K562 (cell line): Measurements from ENCODE around the gene PIGB. TPM values are rescaled to one million over a fixed set of nuclear protein-coding genes. Genes with fewer than 3 reads are reported as not detected.

Source experiments
- ARID1B ChIP-seq: fragments of 450-650 bp; IDR thresholded peaks from 2 replicates; pipeline ENCODE4 v1.6.1; 2016; ENCODE audit warnings: antibody characterized with exemption, mild to moderate bottlenecking, inconsistent platforms
- CBFA2T3 ChIP-seq: fragments of 450-650 bp; IDR thresholded peaks from 2 replicates; pipeline ENCODE4 v1.6.1; 2017
- ETV1 ChIP-seq: fragments of 450-650 bp; conservative IDR thresholded peaks from 2 replicates; pipeline ENCODE4 v1.6.1; 2016; ENCODE audit warnings: missing genetic modification characterization, control low read depth, low read depth, missing compliant biosample characterization
- EWSR1 ChIP-seq: fragments of 450-650 bp; IDR thresholded peaks from 2 replicates; pipeline ENCODE4 v1.6.1; 2018; ENCODE audit warnings: borderline replicate concordance, mild to moderate bottlenecking, low read depth, moderate library complexity; ENCODE audit not compliant: partially characterized antibody
- FOXJ3 ChIP-seq: sonication (generic); formaldehyde crosslinking; IDR thresholded peaks from 2 replicates; pipeline ENCODE4 v1.4.0; 2020; ENCODE audit warnings: mild to moderate bottlenecking, missing genetic modification reagents
- MAFF ChIP-seq: IDR thresholded peaks from 2 replicates; pipeline ENCODE4 v1.6.1; 2012; ENCODE audit warnings: low read length, improper control_type of control experiment
- MITF ChIP-seq: IDR thresholded peaks from 2 replicates; pipeline ENCODE4 v1.6.1; 2014; ENCODE audit warnings: antibody characterized with exemption
- NFIC ChIP-seq: fragments of 450-650 bp; IDR thresholded peaks from 2 replicates; pipeline ENCODE4 v1.6.1; 2017; ENCODE audit warnings: mild to moderate bottlenecking, inconsistent platforms
- NR2C1 ChIP-seq, 2 experiments: fragments of 450-650 bp; IDR thresholded peaks; 2 replicates each; pipeline ENCODE4 v1.6.1; 2017; ENCODE audit warnings: mild to moderate bottlenecking in 2 of 2, antibody characterized with exemption in 1 of 2, inconsistent platforms in 1 of 2, missing compliant biosample characterization in 1 of 2, missing genetic modification characterization in 1 of 2
- PHF20 ChIP-seq: fragments of 450-650 bp; IDR thresholded peaks from 2 replicates; pipeline ENCODE4 v1.6.1; 2018; ENCODE audit not compliant: partially characterized antibody
- SMAD1 ChIP-seq: fragments of 150-350 bp; IDR thresholded peaks from 2 replicates; pipeline ENCODE4 v1.6.1; 2014; ENCODE audit warnings: low read length, low read depth; ENCODE audit not compliant: partially characterized antibody
- SNAPC5 ChIP-seq: fragments of 250-450 bp; sonication (Bioruptor Pico); IDR thresholded peaks from 2 replicates; pipeline ENCODE4 v1.8.0; 2021; ENCODE audit warnings: moderate library complexity, mild to moderate bottlenecking, inconsistent platforms
- SUPT5H ChIP-seq: fragments of 450-650 bp; IDR thresholded peaks from 2 replicates; pipeline ENCODE4 v1.6.1; 2016
- TAF9B ChIP-seq: fragments of 450-650 bp; IDR thresholded peaks from 2 replicates; pipeline ENCODE4 v1.6.1; 2018; ENCODE audit warnings: mild to moderate bottlenecking; ENCODE audit not compliant: partially characterized antibody
- TCF15 ChIP-seq: fragments of 250-450 bp; sonication (Bioruptor Pico); IDR thresholded peaks from 2 replicates; pipeline ENCODE4 v1.8.0; 2022; ENCODE audit warnings: moderate library complexity, mild to moderate bottlenecking, inconsistent platforms
- THRB ChIP-seq: fragments of 450-650 bp; formaldehyde crosslinking; conservative IDR thresholded peaks from 2 replicates; pipeline ENCODE4 v1.4.0; 2022; ENCODE audit warnings: mild to moderate bottlenecking, missing genetic modification characterization
- U2AF1 ChIP-seq: fragments of 200-400 bp; formaldehyde crosslinking; optimal IDR thresholded peaks from 2 replicates; pipeline ENCODE3; 2017; ENCODE audit warnings: mild to moderate bottlenecking, low read depth, low read length, moderate library complexity
- ZNF232 ChIP-seq: sonication (generic); formaldehyde crosslinking; IDR thresholded peaks from 2 replicates; pipeline ENCODE4 v1.8.0; 2022; ENCODE audit warnings: mild to moderate bottlenecking, missing genetic modification reagents
- polyA plus RNA-seq, 8 experiments: library from polyadenylated mRNA; depleted of rRNA in 4 of 8; stranded (reverse) in 5 of 8; unstranded in 3 of 8; fragments of >200 nt; fragmentation: Nextera tagmentation in 2 of 8; fragmentation: Illumina TruSeq in 1 of 8; extraction: Ambion mirVana in 2 of 8; extraction: Trizol in 1 of 8; gene quantifications; 2 replicates each; pipeline versions ENCODE4 v1.2.1 to v1.2.3, GENCODE V29; 2011 to 2014; ENCODE audit warnings: inconsistent platforms in 1 of 8, missing spikeins in 1 of 8
- total RNA-seq, 7 experiments: library from RNA; depleted of rRNA in 6 of 7; stranded (reverse); fragments of >200 nt in 6 of 7; fragmentation: Illumina TruSeq in 2 of 7; extraction: Trizol in 2 of 7; gene quantifications; 2 replicates each; pipeline versions ENCODE4 v1.2.1 to v1.2.3, GENCODE V29; 2011 to 2021; ENCODE audit warnings: low replicate concordance in 1 of 7
- TF ChIP-seq, protein P1 (sequence below): fragments of 450-650 bp; IDR thresholded peaks from 2 replicates; pipeline ENCODE4 v1.6.1; 2018; ENCODE audit not compliant: partially characterized antibody
- TF ChIP-seq, protein P2 (sequence below): fragments of 250-450 bp; sonication (Bioruptor Pico); IDR thresholded peaks from 2 replicates; pipeline ENCODE4 v1.5.1; 2021; ENCODE audit warnings: mild to moderate bottlenecking
- TF ChIP-seq, protein P3 (sequence below): fragments of 250-450 bp; sonication (Bioruptor Pico); IDR thresholded peaks from 2 replicates; pipeline ENCODE4 v1.6.1; 2021; ENCODE audit warnings: mild to moderate bottlenecking

PIGB gene
- total and polyA plus RNA-seq, 9 of the 15 experiments (the other 6 are each of a cell fraction or from before 2014, with no cell fraction given), result 9.9 to 32.3 (median 18.2) TPM

DNA sequence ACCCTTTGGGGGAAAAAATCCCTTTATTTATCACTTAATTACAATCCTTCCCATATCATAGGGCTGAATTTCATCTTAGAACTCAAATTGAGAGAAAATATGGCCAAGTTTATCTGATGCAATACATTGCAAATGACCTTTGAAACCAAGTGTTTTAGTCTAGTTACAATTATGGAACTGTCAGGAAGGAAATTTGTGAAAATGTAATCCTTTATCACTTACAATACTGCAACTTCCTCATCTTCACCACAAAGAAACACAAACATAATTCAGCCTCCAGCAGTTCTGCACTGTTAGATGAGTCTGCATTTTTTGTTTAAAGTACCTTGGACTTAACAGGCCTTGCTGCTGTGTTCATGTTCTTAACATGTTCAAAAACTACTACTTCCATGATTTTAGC is 84.5 kb downstream of the PIGB start (continued):
- TF ChIP-seq, protein P1, sequence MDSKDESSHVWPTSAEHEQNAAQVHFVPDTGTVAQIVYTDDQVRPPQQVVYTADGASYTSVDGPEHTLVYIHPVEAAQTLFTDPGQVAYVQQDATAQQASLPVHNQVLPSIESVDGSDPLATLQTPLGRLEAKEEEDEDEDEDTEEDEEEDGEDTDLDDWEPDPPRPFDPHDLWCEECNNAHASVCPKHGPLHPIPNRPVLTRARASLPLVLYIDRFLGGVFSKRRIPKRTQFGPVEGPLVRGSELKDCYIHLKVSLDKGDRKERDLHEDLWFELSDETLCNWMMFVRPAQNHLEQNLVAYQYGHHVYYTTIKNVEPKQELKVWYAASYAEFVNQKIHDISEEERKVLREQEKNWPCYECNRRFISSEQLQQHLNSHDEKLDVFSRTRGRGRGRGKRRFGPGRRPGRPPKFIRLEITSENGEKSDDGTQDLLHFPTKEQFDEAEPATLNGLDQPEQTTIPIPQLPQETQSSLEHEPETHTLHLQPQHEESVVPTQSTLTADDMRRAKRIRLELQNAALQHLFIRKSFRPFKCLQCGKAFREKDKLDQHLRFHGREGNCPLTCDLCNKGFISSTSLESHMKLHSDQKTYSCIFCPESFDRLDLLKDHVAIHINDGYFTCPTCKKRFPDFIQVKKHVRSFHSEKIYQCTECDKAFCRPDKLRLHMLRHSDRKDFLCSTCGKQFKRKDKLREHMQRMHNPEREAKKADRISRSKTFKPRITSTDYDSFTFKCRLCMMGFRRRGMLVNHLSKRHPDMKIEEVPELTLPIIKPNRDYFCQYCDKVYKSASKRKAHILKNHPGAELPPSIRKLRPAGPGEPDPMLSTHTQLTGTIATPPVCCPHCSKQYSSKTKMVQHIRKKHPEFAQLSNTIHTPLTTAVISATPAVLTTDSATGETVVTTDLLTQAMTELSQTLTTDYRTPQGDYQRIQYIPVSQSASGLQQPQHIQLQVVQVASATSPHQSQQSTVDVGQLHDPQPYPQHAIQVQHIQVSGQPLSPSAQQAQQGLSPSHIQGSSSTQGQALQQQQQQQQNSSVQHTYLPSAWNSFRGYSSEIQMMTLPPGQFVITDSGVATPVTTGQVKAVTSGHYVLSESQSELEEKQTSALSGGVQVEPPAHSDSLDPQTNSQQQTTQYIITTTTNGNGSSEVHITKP, result no peak
- TF ChIP-seq, protein P2, sequence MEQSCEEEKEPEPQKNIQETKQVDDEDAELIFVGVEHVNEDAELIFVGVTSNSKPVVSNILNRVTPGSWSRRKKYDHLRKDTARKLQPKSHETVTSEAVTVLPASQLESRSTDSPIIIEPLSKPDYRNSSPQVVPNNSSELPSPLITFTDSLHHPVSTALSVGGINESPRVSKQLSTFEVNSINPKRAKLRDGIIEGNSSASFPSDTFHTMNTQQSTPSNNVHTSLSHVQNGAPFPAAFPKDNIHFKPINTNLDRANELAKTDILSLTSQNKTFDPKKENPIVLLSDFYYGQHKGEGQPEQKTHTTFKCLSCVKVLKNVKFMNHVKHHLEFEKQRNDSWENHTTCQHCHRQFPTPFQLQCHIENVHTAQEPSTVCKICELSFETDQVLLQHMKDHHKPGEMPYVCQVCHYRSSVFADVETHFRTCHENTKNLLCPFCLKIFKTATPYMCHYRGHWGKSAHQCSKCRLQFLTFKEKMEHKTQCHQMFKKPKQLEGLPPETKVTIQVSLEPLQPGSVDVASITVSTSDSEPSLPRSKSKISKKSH, result no peak
- TF ChIP-seq NFIC (no peak), EWSR1 (no peak), NR2C1 (IDR thresholded peaks at IDR 0.05) (peak; percentile 42; the same call in 1 of the 2 replicates), NR2C1 (tag; IDR thresholded peaks at IDR 0.05) (peak; percentile 59; the same call in 1 of the 2 replicates), ETV1 (tag) (peak; percentile 88), ZNF232 (CRISPR knock-in tag) (no peak), MAFF (peak; percentile 93), U2AF1 (no peak), TCF15 (no peak), ARID1B (peak; percentile 88), PHF20 (no peak), SNAPC5 (CRISPR knock-in tag) (no peak), MITF (no peak), SUPT5H (no peak), THRB (no peak), SMAD1 (no peak), FOXJ3 (CRISPR knock-in tag) (no peak), CBFA2T3 (peak; percentile 58), TAF9B (peak; percentile 53)
- TF ChIP-seq, protein P3, sequence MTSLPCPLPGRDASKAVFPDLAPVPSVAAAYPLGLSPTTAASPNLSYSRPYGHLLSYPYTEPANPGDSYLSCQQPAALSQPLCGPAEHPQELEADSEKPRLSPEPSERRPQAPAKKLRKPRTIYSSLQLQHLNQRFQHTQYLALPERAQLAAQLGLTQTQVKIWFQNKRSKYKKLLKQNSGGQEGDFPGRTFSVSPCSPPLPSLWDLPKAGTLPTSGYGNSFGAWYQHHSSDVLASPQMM (CRISPR knock-in tag), result no peak
